IPS-11a (cell line): ENCODE measurements around the gene SLC12A8.
"Not testable (repeated sequence)": the region's sequence is repeated elsewhere in the genome, so short reads cannot be mapped to it uniquely, and the experiment has no call there.

ENCODE experiments used
- H3K4me3 ChIP-seq: one replicate; pipeline ENCODE4 v1.5.1; 2013; ENCODE audit warnings: low read depth, low read length, control low read depth

The SLC12A8 gene

DNA sequence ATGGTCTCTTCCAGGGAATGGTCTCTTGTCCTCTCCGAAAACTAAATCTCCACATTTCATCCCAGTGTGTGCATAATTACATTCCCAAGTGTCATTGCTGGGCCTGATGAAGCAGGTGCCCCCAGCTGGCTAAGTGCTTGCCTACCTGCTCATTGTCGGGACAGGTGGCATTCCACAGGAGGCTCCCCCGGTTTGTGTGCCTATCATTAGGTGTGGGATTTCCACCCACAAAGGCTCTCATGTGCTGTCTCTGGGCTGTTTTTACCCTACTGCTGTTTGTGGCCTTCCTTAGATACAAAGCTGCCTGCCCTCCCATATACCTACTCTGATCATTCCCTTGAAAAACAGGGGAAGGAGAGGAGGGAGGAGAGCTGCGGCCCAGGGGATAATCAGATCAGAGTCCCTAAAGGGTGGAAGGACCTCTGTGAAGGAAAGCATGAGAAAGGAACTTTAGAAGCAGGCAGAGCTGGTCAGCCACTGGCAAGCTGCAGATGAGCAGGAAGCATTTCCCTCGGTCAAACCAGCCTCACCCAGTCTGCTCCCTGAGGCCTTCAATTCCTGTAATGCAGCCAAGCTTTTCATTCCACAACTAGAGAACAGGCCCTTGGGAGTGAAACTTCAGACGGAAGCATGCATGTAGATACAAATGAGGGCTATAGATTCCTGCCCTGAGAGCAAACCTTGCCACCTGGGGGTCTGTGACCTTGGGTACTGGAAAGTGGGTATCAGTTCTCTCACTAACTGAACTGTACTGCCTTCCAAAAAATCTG lies 96.1 kb downstream of the SLC12A8 start:
- H3K4me3 ChIP-seq, result no peak overlapping the region

DNA sequence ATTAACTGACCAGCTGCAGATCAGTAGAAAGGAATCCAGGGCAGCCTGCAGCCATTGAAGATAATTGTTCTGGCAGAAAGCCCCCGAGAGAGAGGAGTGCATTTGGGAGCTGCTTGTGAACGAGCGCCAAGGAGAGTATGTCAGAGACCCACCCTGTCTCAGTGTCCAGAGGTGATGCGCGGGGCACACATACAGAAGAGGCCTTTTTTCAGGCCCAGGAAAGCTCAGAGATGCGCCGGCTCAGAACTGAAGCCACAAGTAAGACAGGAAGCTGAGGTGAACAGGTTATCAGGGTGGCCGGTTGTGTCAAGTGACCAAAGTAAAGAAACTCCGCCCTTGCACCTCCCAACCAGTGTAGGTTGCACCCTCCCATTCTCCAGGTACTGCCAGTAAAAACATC lies 96.9 kb downstream of the SLC12A8 start:
- H3K4me3 ChIP-seq, result no peak overlapping the region

DNA sequence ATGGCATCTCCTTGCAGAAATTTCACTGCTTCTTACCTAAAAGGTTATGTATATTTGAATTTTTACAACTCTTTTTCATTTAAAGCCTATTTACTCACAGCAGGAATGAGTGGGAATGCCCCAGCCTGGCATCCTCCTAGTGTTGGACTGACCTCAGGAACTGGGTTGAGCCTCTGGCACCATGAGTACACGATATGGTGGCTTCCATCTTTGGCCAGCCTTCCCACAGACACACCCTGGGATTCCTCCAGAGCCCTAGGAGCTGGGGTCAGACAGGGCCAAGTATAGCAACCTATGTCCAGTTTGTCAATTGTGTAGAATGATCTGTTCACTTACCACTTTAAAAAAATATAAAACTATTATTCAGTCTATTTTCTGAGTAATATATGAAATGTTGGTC lies 99.6 kb downstream of the SLC12A8 start:
- H3K4me3 ChIP-seq, result no peak overlapping the region

DNA sequence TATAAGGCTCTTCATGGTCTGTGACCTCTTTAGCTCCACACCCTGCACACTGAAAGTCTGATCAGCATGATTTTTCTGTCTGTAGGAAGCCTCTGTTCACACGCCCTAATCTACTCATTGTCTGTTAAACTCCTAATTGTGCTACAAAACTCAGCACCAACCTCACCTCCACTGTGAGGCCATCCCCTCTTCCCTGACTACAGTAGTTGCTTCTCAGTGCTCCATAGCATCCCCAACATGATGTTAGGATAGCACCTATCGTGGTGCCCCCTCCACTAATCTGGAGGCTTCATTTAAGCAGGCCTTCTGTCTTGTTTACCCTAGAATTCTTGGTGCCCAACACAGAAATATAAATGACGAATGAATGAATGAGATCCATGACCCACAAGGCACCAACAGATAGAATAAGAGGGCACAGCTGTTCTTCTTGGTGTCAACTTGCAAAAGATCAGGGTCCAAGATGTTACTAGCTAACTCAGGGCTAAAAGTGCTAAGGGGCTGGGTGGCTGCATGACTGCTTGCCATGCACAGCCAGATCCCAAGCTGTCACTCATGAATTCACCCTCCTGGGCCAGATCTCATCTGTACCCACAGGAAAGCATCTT lies 101.6 kb downstream of the SLC12A8 start:
- no peak overlapping the region for H3K4me3 ChIP-seq

DNA sequence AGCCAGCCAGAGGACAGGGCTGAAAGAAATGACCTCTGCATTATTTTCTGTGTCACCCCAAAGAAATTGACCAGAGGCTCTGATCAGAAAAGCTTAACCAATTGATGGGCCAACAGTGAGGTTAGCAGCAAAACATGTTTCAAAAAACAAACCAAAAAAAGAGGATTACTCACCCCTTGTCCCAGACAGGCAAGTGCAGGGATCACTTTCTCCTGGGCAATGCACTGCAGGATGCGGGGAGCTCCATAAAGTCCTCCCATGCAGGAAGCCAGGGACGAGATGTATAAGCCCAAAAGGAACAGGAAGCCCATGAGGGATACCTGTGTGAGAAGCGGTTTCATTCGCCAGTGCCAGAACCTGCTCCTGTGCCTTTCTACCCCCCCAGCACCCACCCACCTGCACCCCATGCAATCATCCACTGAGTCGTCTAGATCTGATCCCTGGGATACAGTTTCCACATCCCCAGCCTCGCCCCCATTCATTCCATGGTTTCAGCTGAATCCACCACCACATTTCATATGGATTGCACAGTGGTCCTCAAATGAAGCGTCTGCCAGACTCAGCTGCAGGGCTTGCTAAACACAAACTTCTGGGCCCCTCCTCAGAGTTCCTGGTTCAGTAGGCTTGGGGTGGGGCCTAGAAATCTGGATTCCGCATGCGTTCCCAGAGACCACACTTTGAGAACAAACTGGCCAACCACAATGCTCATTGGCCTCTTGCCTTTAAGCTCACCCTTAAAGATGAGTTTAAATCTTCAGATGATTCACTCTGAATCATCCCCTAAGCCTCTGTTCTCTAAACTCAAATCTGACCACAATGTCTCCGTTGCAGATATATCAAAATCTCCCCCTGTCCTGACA lies 102.3 kb downstream of the SLC12A8 start:
- no peak overlapping the region for H3K4me3 ChIP-seq

DNA sequence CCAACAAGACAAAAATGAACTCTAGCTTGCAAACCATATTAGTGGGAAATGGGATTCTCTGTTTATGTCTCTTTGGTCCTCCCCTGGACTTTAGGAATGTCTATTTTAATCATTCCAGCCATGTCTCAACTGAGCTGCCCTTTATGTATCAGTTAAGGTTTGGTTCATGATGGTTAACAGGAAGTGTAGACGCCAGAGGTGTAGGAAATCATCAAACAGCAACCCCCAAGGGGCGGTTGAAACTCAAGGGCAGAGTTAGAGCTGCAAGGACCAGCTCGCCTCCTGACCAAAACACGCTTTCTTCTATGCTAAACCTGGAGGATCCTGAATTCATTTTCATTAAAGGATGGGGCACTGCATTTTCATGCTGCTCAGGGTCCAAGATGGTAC lies 103.0 kb downstream of the SLC12A8 start:
- no peak overlapping the region for H3K4me3 ChIP-seq

DNA sequence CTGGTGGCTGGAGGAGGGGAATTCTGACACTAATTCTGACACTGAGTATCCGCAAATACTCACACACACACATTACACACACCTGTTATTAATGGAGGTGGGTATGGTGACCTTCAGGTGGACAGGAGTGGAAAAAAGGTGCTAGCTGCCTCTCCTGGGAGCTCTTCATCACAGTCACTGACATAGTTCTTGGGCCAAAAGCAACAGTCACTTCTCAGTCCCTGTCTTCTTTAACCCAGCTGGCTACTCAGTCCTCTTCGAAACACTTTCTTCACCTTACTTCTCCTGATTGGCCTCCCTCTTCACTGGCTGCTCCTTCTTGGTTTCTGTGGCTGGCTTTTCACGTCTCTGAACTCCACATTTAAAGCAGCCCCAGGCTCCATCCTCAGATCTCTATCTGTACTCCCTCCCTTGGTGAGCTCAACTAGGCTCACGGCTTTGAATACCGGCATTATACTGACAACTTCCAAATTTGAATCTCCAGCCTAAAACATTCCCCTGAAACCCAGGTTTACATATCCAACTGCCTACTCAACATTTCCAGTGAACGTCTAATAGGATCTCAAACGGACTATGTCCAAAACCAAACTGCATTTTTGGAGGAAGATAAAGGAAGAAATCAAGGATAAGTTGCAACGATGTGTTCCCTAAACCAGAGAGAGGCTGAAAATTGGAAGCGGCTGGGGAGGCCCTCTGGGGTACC lies 103.6 kb downstream of the SLC12A8 start:
- H3K4me3 ChIP-seq, result no peak overlapping the region

DNA sequence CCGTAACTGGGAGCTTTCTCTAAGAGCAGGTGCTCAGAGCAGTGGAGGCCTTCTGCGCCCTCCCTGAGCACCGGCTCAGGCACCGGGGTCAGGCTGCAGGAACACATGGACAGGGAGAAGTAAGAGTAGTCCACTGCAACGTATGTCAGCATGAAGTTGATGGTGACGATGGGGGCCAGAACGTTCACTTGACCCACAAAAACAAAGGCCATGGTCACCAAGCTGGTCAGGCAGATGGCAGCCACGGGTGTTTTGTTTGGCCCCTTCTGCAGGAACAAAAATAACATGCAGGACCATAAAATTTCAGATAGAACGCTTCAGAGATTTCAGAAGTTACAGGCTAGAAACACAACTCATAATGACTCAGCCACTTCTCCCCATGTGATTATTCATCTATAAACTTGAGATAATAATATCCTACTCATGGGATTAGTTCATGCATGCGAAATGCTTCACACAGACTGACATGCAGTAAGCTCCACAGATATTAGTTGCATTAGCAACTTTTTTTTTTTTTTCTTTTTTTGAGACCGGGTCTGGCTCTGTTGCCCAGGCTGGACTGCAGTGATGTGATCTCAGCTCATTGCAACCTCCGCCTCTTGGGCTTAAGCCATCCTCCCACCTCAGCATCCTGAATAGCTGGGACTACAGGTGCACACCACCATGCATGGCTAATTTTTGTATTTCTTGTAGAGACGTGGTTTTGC lies 104.5 kb downstream of the SLC12A8 start:
- no peak overlapping the region for H3K4me3 ChIP-seq

DNA sequence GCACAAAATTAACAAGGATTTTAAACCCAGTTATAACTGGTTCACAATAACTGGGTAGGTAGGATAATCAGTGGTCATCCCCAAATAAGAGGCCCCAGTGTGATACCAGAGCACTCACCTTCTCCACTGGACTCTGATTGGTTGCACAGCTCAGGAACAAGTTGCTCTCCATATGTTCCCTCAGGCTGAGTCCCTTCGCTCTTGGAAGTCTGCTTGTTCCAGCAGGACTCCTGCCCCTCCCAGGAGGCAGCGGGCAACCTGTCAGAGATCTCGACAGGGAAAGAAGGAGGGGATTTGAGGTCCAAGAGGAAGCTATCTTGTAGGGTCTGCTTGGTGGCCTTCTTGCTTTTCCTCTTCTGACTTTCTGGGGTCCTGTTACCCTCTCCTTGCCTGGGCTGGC lies 105.2 kb downstream of the SLC12A8 start:
- no peak overlapping the region for H3K4me3 ChIP-seq

DNA sequence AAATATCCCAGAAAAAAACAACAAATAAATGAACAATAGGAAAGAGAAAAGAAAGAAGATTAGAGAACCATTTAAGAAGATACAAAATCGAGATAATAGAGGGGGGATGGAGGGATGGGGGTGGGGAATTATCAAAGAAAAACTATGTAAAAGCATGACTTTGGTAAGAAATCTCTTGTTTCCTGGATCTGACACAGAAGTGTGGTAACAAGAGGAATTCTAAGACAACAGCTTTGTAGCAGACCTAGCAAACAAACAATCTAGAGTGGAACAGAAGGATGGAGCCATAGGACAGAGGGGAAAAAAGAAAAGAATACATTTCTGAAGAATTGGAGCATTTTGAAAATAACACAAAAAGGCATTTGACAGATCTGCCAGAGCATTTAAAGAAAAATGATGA lies 107.4 kb downstream of the SLC12A8 start:
- H3K4me3 ChIP-seq, result no peak overlapping the region

DNA sequence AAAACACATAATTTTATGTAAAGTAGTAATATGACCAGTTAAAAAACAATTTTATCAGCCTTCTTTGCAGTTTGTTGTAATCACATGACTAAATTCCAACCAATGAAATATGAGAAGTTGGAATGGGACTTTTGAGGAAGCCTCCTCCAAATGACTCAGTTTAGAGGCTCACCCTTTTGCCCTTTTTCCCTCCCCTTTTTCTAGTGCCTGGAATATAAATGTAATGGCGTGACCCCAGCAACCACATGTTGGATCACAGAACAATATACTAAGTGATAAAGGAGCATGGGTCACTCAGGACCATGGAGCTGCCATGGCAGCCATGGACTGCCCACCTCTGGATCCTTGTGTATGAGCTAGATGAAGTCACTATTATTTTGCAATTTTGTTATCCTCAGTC lies 107.9 kb downstream of the SLC12A8 start:
- no peak overlapping the region for H3K4me3 ChIP-seq

DNA sequence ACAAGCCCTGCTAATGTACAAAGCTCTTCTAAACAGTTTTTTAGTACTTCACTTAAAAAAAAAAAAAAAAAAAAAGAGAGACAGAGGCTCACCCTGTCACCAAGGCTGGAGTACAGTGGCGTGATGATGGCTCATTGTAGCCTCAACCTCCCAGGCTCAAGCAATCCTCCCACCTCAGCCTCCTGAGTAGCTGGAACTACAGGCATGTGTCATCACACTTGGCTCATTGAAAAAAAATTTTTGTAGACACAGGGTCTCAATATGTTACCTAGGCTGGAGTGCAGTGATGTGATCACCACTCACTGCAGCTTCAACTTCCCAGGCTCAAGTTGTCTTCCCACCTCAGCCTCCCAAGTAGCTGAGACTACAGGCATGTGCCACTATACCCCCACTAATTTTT lies 109.1 kb downstream of the SLC12A8 start:
- H3K4me3 ChIP-seq, result no peak overlapping the region

DNA sequence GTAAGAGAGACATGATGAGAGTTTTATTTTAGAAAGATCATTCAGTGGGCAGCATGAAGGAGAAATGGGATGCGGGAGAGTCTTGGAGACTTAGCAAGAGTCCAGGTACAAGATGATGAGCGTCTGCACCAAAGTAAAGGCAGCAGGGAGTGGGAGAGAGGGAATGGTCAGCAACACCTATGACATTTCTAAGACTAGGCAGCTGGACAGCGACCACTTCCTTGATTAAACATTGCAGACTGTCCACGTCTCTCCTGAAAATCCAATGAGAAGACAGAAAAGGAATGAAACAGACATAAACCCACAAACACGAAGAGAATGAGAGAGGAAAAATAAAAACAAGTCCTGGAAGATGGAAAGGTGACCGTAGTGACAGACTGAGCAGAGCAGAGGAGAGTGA lies 110.1 kb downstream of the SLC12A8 start:
- H3K4me3 ChIP-seq, result no peak overlapping the region

DNA sequence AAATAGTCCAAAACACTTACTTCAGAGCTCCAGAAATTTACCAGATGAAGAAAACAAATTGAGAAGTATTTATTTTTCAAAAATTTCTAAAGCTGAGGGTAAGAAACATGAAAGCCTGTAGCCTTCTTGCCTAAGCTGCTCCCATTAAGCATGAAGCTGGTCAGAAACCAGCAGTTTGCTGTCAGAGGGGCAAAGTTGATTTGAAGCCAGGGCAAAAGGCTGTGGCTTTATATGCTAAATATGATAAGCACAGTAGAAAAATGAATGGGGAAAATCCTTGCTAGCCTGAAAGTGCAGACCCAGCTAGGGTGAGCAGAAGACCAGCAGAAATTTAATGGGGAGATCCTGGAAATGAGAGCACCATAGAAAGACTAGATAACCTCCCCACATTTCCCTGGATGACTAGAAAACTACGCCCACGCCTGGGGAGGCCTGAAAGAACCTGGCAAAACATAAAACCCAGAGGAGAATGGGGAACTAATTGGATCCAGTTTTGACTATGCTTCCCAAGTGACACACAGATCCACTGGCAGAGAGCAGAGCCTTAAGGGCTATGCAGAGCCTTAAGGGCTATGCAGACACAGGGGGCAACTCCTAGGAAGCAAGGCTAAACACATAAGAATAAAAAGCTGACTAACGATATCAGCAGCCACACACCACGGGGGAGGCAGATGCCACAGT lies 113.8 kb downstream of the SLC12A8 start:
- H3K4me3 ChIP-seq, result no peak overlapping the region

DNA sequence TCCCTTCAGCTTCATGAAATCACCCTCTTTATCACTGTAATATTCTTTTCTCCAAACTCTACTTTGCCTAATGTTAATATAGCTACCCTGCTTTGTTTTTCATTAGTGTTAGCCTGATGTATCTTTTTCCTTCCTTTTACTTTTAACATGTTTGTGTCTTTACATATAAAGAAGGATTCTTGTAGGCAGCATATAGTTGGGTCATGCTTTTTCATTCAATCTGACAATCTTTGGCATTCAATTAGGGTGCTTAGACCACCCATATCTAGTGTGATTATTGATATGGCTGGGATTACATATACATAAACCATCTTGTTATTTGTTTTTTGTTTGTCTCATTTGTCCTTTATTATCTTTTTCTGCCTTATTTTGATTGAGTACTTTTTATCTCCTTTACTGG lies 121.9 kb downstream of the SLC12A8 start:
- no peak overlapping the region for H3K4me3 ChIP-seq

DNA sequence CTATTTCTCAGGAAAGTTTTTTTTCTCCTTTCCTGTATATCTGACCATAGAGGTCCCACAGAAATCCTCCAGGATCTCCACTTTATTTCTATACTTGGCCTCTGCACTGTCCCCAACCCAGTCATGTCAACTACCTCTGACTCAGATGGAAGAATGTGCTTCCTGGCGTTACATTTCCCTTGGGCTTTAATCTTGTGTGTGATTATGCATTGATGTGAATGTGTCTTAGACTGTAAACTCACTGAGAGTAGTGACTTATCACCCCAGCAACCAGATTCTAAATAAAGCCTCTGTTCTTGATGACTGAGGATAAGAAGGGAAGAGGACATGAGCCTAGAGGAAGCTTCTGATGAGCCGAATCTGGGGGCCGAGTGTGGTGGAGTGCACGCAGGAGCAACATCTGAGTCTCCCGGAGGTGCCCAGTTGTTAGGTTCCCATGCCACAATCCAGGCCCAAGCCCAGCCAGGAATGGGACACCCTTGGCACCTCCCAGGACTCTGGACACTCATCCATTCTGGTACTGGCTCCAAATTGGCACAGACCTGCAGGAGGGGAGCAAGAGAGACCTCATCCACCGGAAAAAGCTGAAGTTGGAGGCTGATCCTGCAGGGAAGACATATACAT lies 124.7 kb downstream of the SLC12A8 start:
- no peak overlapping the region for H3K4me3 ChIP-seq

DNA sequence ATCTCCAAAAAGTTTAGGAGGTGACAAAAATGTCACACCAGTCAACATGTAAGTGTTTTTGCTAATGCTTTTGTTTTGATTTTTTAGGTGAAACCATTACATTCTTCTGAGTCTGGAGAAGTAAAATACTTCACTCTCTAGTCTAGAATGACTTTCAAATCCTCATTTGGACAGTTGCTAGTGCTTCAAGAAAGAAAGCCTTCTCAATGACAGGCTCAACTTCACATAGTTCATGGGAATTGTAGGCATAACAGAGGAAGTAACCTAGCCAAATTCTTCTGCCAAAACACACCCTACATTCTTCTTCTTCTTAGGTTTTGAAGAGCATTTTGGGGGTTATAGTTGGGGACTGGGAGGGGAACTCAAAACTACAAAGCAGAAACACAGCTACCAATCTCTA lies 127.4 kb downstream of the SLC12A8 start:
- no peak overlapping the region for H3K4me3 ChIP-seq

DNA sequence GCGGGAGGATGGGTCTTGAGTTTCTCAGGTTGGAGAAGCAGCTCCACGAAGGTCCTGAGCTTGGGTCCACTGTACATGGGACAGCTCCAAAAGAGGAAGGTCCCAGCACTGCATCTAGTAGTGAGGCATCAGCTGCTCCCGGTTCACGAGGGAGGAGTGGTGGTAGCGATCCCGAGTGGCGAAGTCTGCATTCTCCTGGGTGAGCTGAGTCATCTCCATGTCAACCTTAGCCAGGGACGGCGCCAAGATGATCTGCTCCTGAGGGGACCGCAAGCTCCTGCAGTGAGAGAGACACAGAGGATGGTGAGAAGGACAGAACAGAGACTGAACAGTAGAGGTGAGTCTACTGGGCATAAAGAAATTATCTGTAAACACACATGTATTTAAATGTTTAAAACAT lies 128.8 kb downstream of the SLC12A8 start:
- H3K4me3 ChIP-seq, result no peak overlapping the region

DNA sequence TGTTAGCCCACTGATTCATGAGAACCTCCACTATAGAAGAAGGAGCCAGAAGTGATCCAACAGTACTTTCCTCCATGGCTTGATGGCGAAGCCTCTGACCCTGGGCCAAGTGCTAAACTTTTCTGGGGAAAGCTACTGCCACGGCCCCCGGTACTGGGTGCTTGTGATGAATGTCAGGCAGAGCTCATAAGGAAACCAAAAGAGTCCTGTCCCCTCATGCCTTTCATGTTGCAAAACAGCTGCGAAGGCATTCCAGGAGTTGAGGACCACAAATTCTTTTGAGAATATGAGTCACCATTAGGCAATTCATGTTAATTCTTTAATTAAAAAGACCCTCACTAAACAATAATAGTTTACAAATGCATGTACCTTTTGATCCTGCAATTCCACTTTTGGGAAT lies 130.2 kb downstream of the SLC12A8 start:
- not testable (repeated sequence) for H3K4me3 ChIP-seq

DNA sequence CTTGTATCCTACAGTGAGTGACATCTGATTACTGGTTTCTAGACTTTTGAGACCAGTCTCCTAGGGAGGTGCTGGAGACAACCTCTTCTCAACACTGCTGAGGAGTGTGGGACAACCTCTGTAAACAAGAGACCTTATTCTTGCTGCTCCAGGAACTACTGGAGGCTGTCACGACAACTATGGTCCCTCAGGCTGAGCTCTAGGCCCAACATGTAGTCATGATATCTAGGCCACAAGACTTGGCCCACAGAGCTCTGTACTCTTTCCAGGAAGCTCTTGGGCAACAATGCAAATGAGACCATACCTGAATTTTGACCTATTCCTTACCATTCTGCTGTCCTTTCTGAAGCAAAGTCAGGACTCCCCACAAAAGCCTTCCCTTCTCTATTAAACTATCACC lies 132.5 kb downstream of the SLC12A8 start:
- no peak overlapping the region for H3K4me3 ChIP-seq
